ENCODE data around the gene DCLRE1C. TPM values are rescaled to one million over a fixed set of nuclear protein-coding genes. Genes with fewer than 3 reads are reported as not detected.

The DCLRE1C gene
- polyA plus RNA-seq, 1 of the 3 experiments (the other 2 are of a cell fraction) = 2.5 TPM

DNA sequence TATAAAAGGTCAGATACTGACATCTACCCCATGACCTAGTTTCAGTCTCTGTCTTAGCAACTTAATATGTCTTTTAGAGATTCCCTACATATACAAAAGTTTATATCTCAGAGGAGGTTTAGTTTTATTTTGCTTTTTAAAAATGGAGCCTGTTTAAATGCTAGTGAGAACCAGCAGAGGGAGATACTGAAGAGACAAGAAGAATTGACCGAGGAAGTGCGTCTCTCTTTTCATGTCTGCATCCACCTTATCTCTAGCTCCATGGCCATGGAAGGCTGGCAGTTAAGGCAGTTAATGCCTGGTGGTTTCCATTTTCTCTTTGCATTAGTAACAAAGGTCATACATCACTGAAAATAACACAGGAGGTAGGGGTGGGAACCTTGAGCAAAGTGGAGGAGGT is 64.6 kb downstream of the DCLRE1C start:
- TF ChIP-seq GABPA (IDR thresholded peaks at IDR 0.05; ENCODE audit: low read depth) (no peak), CTCF (IDR thresholded peaks at IDR 0.05) (peak; percentile 45)
- ChIA-PET CTCF (interaction anchor here (1.0 to 2.9 kb wide), 6 partner anchors 8 to 353 kb away, joined by 3 to 10 read pairs (median 5); no protein-coding TSS in a partner anchor), POLR2A (interaction anchor here (1.1 kb wide), 1 partner anchor 11 kb away, joined by 3 read pairs; the partner anchor contains the start of gene SUV39H2)
- peaks cover 10% of the 10 kb centered on the region; the same call in 1 of the 2 replicates for H4K20me1 ChIP-seq (ENCODE audit: insufficient read depth)
- no peaks in the 10 kb centered on the region for H3K9me3 ChIP-seq
- no peak overlapping the region for H3K4me3 ChIP-seq (ENCODE audit: low read depth in 2 of 2, low read length in 1 of 2)
- peaks cover 10 to 24% of the 10 kb centered on the region in 2 experiments for H3K36me3 ChIP-seq (replicated peaks in 1 of 2; ENCODE audit: control insufficient read depth in 1 of 2, insufficient read depth in 2 of 2, low read length in 1 of 2)
- peaks cover 91% of the 10 kb centered on the region for H3K79me2 ChIP-seq (ENCODE audit: insufficient read depth)
- no peak overlapping the region for H3K27ac ChIP-seq (ENCODE audit: low read depth in 2 of 2, low read length in 1 of 2)
- no peaks in the 10 kb centered on the region for H3K4me1 ChIP-seq (ENCODE audit: control insufficient read depth in 1 of 2, insufficient read depth in 2 of 2, low read depth in 1 of 2, low read length in 1 of 2)
- WGBS (ENCODE audit: low lambda C conversion rate) = 100% methylated on average over 2 of the region's 2 CpGs
- H3K4me2 ChIP-seq = no peak overlapping the region
- H3K9ac ChIP-seq = no peak overlapping the region
- peak; percentile 20 for DNase-seq
- H3F3A ChIP-seq (replicated peaks; ENCODE audit: insufficient read depth) = no peaks in the 10 kb centered on the region
- H3K27me3 ChIP-seq (ENCODE audit: insufficient read depth) = no peaks in the 10 kb centered on the region
- H2AFZ ChIP-seq (ENCODE audit: low read depth) = no peak overlapping the region
- H3K9me2 ChIP-seq = no peaks in the 10 kb centered on the region

DNA sequence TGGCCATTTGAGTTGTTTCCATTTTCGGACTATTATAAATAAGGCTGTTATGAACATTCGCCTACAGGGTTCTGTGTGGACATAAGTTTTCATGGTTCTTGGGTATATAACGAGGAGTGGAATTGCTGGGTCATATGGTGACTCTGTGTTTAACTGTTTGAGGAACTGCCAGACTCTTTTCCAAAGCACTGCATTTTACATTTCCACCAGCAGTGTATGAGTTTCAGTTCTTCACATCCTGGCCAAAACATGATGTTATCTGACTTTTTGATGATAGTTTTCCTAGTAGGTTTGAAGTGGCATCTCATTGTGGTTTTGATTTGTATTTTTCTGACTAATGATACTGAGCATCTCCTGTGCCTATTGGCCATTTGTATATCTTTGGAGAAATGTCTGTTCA is 69.8 kb downstream of the DCLRE1C start:
- Histone ChIP-seq H3K9ac (no peak overlapping the region), H3K4me1 (ENCODE audit: control insufficient read depth in 1 of 2, insufficient read depth in 2 of 2, low read depth in 1 of 2, low read length in 1 of 2) (peaks cover 6 to 7% of the 10 kb centered on the region in 2 experiments; a peak in 2 of 4 replicates), H4K20me1 (ENCODE audit: insufficient read depth) (peaks cover 5% of the 10 kb centered on the region; the same call in 1 of the 2 replicates), H3K9me2 (no peaks in the 10 kb centered on the region), H3K36me3 (replicated peaks in 1 of 2; ENCODE audit: control insufficient read depth in 1 of 2, insufficient read depth in 2 of 2, low read length in 1 of 2) (peaks cover 10 to 30% of the 10 kb centered on the region in 2 experiments), H3K27ac (ENCODE audit: low read depth in 2 of 2, low read length in 1 of 2) (no peak overlapping the region), H3F3A (replicated peaks; ENCODE audit: insufficient read depth) (no peaks in the 10 kb centered on the region), H3K4me3 (ENCODE audit: low read depth in 2 of 2, low read length in 1 of 2) (no peak overlapping the region), H3K4me2 (no peak overlapping the region), H3K79me2 (ENCODE audit: insufficient read depth) (peaks cover 98% of the 10 kb centered on the region), H2AFZ (ENCODE audit: low read depth) (no peak overlapping the region), H3K27me3 (ENCODE audit: insufficient read depth) (no peaks in the 10 kb centered on the region), H3K9me3 (no peaks in the 10 kb centered on the region)
- 95% methylated on average over 3 of the region's 3 CpGs for WGBS (ENCODE audit: low lambda C conversion rate)
- ChIA-PET POLR2A (no interaction called here), CTCF (interaction anchor here (1.8 kb wide), 1 partner anchor 21 kb away, joined by 4 read pairs; no protein-coding TSS in a partner anchor)
- DNase-seq = no peak
- TF ChIP-seq ELF1 (IDR thresholded peaks at IDR 0.05) (no peak), REST (IDR thresholded peaks at IDR 0.05; ENCODE audit: low read depth, low read length) (no peak), MEF2A (IDR thresholded peaks at IDR 0.05; ENCODE audit: borderline replicate concordance, low read depth) (no peak), TCF12 (IDR thresholded peaks at IDR 0.05) (no peak), CHD2 (IDR thresholded peaks at IDR 0.05; ENCODE audit: low read length, partially characterized antibody) (no peak), CTCF (IDR thresholded peaks at IDR 0.05) (no peak), EZH2phosphoT487 (IDR thresholded peaks at IDR 0.05; ENCODE audit: borderline replicate concordance, low read depth) (no peak), FOXM1 (IDR thresholded peaks at IDR 0.05; ENCODE audit: low read depth) (no peak), RAD21 (IDR thresholded peaks at IDR 0.05; ENCODE audit: low read length) (no peak), POLR2AphosphoS5 (IDR thresholded peaks at IDR 0.05; ENCODE audit: low read depth, low read length) (no peak), TAF1 (IDR thresholded peaks at IDR 0.05; ENCODE audit: borderline replicate concordance, low read depth, low read length) (no peak), USF2 (IDR thresholded peaks at IDR 0.05; ENCODE audit: borderline replicate concordance, low read depth, low read length) (no peak), RFX5 (IDR thresholded peaks at IDR 0.05; ENCODE audit: low read length) (no peak)
- TF ChIP-seq, protein P1, sequence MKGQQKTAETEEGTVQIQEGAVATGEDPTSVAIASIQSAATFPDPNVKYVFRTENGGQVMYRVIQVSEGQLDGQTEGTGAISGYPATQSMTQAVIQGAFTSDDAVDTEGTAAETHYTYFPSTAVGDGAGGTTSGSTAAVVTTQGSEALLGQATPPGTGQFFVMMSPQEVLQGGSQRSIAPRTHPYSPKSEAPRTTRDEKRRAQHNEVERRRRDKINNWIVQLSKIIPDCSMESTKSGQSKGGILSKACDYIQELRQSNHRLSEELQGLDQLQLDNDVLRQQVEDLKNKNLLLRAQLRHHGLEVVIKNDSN (IDR thresholded peaks at IDR 0.05; ENCODE audit: borderline replicate concordance, low read depth) = no peak

Data from SK-N-SH (cell line).